ENCODE measurements around the gene PSAPL1.

Gene PSAPL1

DNA sequence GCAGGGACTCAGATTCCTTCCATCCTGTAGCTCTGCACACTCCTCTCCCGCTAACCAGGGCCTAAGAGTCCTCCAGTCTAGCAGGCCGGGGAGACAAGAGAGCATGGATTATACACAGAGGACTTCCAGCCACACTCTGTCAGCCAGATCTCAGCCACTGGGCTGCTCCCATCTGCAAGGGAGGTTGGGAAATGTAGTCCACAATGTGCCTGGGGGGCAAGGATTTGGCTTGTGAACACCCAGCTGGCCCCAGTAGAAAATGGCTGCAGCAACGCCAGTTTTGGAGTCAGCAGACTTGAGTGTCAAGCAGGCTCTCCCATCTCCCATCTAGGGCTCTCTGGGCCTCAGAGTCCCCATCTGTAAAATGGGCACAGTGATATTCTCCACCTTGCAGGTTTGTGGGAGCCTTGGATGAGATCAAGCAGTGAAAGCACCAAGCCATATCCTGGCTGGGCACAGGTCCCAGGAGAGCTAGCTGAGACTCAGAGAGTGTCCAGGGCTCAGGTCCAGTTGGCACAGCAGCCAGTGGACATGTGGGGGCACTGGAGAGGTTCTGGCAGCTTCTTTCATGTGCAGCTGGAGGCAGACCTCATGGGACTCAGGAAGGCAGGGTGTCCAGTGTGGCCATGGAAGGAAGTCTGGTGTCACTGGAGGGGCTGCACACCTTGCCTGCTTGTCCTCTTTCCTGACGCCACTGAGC lies 14.6 kb downstream of the PSAPL1 start:
- DNase-seq (ENCODE audit: low read depth in 2 of 2, low spot score in 1 of 2), result no peak

DNA sequence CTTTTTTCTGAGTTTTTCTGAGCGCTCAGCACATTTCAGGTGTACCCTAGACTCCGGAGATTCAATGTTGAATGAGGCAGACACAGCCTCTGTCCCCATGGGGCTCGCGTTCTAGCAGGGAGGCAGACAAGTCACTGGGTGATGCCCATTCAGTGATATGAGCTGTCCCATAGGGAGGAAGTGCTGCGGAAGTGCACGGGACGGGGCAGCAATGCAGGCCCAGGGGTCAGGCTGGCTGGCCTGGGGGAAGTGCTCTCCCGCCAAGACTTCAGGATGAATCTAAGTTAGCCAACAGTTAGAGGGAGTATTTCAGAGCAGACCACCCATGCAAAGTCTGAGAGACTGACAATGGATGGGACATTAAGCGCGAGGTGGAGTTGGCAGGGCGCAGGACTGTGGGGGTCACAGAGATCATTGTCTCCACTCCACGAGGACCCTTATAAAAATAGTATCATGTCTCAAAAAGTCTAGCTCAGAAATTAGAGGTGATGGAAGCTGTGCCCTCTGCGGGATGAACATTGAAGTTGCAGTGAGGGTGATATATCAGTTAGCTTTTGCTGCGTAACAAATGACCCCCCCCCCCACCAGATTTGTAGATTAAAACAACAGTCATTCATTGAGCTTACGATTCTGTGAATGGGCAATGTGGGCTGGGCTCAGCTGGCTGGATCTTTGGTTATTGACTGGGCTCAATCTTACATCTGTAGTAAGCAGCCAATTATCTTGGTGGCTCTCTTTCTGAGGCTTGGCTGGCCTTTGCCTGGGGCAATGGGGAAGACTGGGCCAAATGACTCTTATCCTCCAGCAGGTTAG lies 16.4 kb downstream of the PSAPL1 start:
- DNase-seq (ENCODE audit: low read depth in 2 of 2, low spot score in 1 of 2), result no peak

GRCh38 chr4:7417639-7418038 lies 17.1 kb downstream of the PSAPL1 start:
- DNase-seq (ENCODE audit: low read depth in 2 of 2, low spot score in 1 of 2), result no peak

GRCh38 chr4:7416745-7417432 lies 17.8 kb downstream of the PSAPL1 start:
- DNase-seq (ENCODE audit: low read depth in 2 of 2, low spot score in 1 of 2), result no peak

DNA sequence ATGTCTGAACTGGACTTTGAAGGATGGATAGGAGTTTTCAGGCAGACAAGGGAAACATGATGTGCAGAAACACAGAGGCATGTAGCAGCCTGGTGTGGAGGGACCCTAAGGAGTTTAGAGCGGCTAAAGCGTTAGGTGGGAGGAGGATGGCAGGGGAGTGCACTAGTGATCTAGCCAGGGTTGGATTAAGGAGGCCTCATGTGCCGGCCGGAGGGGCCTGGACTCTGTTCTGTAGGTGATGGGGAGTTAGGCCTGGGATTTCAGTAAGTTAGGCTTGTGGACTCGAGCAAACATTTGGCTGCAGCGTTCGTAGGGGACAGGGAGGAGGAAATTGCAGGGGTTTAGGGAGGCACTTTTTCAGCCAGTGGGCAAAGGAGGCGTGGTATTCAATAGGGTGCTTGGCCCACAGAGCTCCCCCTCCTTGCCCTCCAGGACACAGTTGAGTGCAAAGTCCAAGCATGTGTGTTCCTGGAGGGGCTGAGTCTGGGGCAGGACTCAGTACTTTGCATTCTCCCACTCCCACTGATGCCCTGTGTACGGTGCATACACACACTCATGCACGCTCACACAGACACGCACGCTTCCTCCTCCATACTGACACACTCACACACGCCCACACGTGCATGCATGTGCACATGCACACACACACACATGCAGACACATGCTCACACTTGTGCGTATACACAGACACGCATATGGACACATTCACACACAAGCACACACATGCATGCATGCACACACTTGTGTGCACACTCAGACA lies 18.6 kb downstream of the PSAPL1 start:
- no peak for DNase-seq (ENCODE audit: low read depth in 2 of 2, low spot score in 1 of 2)

GRCh38 chr4:7414736-7415510 lies 19.8 kb downstream of the PSAPL1 start:
- no peak for DNase-seq (ENCODE audit: low read depth in 2 of 2, low spot score in 1 of 2)

DNA sequence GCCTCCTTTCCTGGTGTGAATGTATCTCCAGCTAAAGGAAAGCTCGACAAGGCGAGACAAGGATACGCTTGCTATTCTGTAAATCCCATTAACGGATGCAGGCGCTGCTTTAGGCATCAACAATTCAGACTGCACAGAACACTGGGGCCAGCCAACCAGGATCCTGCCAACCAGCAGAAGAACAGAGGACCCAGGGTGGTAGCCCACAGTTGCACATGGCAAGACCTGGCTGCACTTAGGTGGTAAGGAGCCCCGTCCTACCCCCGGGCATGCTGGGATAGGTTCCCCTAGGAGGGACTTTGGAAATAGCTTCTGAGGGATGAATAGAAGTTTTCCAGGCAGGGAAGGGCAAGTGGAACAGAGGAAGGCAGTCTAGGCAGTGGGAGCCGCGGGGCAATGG lies 20.7 kb downstream of the PSAPL1 start:
- no peak for DNase-seq (ENCODE audit: low read depth in 2 of 2, low spot score in 1 of 2)

DNA sequence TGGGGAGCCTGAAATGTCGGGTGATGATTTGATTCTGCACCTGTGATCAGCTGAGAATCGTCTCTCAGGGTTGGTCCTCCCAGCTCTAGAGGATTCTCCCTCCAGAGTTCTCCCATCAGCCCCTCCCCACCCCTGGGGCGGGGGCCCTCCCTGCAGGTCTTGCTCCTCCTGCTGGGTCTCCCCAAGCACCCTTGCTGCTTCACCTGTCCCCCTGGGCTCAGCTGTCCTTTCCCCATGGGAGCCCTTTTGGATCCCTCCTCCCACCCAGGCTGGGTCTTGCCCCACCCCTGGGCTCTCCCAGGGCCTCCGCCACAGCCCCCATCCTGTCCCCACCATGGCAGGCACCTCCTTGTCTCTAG lies 22.2 kb downstream of the PSAPL1 start:
- no peak for DNase-seq (ENCODE audit: low read depth in 2 of 2, low spot score in 1 of 2)

- no peak for DNase-seq (ENCODE audit: low read depth in 2 of 2, low spot score in 1 of 2)
Observed at GRCh38 chr4:7411896-7412553, 22.7 kb downstream of the PSAPL1 start.

DNA sequence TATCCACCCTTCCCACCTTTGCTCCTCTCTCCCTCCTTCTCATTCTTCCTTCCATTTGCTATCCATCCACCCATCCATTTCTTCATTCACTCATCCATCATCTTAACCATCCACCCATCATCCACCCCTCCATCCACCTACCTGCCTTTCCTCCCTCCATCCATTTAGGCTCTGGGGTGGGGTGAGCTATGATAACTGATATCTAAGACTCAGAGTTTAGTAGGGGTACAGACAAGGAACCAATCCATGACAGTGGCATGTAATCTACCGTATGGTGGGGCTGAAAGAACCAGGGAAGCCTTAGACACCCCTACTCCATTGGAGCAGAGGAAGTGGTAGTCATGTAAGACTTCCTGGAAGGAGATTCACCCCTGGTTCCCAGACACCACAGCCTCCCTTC lies 23.2 kb downstream of the PSAPL1 start:
- no peak for DNase-seq (ENCODE audit: low read depth in 2 of 2, low spot score in 1 of 2)

- DNase-seq (ENCODE audit: low read depth in 2 of 2, low spot score in 1 of 2), result no peak
Observed at GRCh38 chr4:7410446-7410845, 24.3 kb downstream of the PSAPL1 start.

DNA sequence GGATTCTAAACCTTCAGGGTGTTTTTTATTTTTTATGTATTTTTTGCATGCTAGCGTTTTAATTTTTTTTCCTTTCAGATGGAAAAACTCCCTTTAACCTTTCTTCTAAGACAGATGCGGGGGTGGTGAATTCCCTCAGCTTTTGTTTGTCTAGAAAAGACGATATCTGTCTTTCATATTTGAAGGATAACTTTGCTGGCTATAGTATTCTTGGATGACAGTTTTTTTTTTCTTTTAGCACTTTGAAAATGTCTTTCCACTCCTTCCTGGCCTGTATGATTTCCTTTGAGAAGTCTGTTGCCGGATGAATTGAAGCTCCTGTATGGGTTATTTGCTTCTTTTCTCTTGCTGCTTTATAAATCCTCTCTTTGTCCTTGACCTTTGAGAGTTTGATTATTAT lies 26.6 kb downstream of the PSAPL1 start:
- DNase-seq (ENCODE audit: low read depth in 2 of 2, low spot score in 1 of 2), result no peak

GRCh38 chr4:7403001-7403400 lies 31.7 kb downstream of the PSAPL1 start:
- DNase-seq (ENCODE audit: low read depth in 2 of 2, low spot score in 1 of 2), result no peak

GRCh38 chr4:7402526-7402925 lies 32.2 kb downstream of the PSAPL1 start:
- no peak for DNase-seq (ENCODE audit: low read depth in 2 of 2, low spot score in 1 of 2)

- DNase-seq (ENCODE audit: low read depth in 2 of 2, low spot score in 1 of 2), result no peak
Observed at GRCh38 chr4:7400671-7401298, 33.9 kb downstream of the PSAPL1 start.

- no peak for DNase-seq (ENCODE audit: low read depth in 2 of 2, low spot score in 1 of 2)
Observed at GRCh38 chr4:7399440-7400234, 35.1 kb downstream of the PSAPL1 start.

DNA sequence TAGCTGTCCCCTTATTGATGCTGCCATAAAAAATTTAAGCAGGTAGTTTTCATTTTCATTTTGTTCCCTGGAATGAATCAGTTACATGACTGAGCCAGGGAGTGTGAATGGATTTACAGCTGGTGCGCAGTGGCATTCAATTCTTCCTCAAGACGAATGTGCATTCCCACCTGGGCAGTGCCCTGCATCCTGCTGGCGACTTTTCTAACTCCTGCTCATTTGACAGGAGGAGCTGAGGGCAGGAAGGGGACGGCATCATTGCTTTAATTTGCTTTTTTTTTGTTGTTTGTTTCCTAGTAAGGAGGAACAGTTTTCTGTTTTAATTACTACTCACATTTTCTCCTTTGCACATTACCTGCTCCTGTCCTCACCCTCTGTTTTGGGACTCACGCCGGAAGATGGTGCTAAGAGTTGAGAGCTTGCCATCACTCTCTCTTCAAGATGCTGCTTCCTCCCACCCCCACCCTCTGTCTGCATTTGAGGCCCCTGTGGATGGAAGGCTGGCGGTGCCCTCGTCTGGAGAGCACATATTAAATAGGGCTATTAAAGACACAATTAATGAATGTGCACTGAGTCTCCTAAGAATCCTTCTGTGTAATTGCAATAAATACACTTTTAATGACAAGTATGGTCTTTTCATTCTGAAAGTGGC lies 35.8 kb downstream of the PSAPL1 start:
- no peak for DNase-seq (ENCODE audit: low read depth in 2 of 2, low spot score in 1 of 2)

DNA sequence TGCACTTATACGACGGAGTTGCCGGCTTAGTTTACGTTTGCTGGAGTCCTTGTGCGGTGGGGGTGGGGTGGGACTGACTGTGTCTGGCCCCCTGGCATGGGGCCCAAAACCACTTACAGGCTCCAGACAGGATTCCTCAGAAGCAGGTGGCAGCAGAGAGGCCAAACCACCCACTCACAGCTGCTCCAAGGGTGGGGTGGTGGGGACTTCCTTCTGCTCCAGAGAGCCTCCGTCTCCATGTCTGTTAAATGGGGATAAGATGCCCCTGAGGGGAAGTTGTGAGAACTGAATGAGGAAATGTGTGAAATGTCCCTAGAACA lies 36.7 kb downstream of the PSAPL1 start:
- no peak for DNase-seq (ENCODE audit: low read depth in 2 of 2, low spot score in 1 of 2)
